Stimulated activated CD8-positive, alpha-beta memory T cell treated with anti-CD3 and anti-CD28 coated beads, Interleukin-2, amount 100 ng/mL, for 1 hour (primary cell): Measurements from ENCODE around the gene ADAMTS14.
"Not testable (repeated sequence)": the region's sequence is repeated elsewhere in the genome, so short reads cannot be mapped to it uniquely, and the experiment has no call there.

Experiments
- DNase-seq, 2 donors: peaks; one replicate each; pipeline ENCODE4 v3.0.0-alpha.2; 2020; ENCODE audit warnings: low read depth in 2 of 2

The ADAMTS14 gene

DNA sequence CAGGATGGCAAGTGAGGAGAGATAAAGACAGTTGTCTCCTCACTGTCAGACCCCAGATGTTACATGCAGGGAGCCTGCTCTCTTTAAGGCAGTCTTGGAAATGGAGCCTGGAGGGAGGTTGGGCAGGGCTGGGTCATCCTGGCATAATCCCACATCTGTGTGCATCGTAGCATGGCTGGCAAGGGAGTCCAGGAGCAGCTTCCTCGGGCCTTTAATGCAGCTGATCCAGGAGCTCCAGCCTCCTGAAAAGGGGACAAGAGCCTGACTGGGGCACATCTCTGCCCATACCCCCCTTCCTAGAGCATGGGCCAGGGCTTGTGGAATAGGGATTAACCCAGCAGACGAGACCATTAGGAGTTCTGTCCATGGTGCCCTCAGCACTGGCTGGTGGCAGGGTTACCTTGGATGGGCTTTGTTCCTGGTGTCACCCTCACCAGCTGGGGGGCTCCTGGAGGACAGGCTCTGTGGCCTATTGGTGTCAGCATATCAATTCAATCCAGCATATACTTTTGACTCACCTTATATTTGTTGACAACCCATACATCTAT, 77.9 kb downstream of the ADAMTS14 start:
- DNase-seq: no peak

DNA sequence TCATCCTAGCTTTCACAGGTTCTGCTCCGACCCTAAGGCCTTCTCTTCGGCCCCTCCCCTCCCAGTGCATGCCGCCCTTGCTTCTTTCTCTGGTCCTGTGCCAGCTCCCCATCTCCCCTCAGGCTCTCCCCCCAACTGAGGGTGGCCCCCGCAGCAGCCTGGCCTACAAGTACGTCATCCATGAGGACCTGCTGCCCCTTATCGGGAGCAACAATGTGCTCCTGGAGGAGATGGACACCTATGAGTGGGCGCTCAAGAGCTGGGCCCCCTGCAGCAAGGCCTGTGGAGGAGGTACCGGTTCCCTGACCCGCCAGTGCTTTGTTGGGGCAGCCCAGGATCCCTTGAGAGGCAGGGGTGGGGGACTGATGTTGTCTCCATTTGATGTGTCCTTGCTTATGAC, 79.0 kb downstream of the ADAMTS14 start:
- DNase-seq: no peak

- no peak for DNase-seq
These were observed 79.7 kb downstream of the ADAMTS14 start for GRCh38 chr10:70751991-70752390.

- no peak for DNase-seq
These were observed 80.3 kb downstream of the ADAMTS14 start for GRCh38 chr10:70752571-70752970.

DNA sequence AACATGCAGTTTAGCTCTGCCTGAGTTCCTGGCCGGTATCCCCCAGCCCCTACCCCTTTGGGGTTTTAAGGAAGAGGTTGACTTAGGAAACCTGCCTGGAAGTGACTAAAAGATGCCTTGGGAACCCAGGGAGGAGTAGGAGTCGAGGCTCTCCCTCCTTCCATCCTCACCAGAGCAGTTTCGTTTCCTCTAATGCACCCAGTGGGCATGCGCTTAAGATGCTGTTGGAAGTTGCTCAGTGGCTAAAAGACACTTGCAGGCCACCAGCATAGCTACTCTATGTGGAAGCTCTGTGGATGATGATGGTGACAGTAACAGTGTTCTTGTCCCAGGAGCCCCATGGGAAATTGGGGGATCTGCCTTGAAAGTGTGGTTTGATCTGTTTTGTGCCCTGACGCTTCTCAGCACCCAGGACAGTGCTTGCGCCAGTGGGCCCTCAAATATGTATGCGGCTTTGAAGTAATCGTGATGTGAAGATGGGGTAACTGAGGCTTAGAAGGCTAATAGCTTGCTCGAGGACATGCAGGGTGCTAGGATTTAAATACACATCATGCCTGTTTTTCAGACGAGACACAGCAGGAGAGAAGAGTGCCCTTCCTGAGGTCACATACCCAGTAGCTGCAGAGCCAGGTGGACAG, 80.8 kb downstream of the ADAMTS14 start:
- DNase-seq: no peak

DNA sequence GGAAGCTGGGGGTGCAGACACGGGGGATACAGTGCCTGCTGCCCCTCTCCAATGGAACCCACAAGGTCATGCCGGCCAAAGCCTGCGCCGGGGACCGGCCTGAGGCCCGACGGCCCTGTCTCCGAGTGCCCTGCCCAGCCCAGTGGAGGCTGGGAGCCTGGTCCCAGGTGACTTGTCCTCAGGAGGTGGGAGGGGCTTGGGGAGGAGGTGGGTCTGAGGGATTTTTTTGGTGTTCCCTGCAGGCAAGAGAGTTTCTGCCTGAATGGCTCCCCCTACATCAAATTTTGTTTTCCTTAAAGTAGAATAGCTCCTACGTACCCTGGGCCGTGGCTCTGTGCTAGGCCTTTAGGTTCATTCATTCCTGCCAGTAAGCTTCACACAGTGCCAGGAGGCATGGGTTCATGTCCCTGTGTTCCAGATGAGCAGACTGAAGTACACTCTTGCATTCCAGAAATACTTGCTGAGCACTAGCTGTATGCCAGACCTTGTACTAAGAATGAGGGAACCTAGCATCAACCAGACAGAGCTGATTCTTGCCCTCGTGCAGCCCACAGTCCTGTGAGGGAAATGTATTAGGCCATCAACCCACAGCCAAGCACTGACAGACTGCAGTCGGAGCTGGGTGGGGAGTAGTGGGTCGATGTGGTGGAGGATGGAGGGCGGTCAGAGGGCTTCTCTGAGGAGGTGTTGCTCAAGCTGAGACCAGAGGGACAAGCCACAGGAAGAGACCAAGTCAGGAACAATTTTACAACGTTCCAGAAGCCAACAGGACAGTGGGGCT, 81.7 kb downstream of the ADAMTS14 start:
- DNase-seq: no peak

- DNase-seq: no peak
These were observed 84.5 kb downstream of the ADAMTS14 start for GRCh38 chr10:70756700-70757360.

DNA sequence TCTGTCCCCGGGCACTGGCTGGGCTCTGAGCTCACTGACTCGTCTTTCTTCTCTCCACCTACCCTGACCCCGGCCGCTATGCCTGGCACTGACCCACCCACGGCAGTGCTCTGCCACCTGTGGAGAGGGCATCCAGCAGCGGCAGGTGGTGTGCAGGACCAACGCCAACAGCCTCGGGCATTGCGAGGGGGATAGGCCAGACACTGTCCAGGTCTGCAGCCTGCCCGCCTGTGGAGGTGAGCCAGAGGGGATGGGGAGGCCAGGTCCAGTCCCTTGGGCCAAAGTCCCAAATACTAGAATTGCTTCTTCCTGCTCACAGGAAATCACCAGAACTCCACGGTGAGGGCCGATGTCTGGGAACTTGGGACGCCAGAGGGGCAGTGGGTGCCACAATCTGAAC, 85.5 kb downstream of the ADAMTS14 start:
- no peak for DNase-seq

GRCh38 chr10:70758757-70759514, 86.6 kb downstream of the ADAMTS14 start:
- peak; percentile 27 to 43 for DNase-seq

GRCh38 chr10:70759781-70760180, 87.5 kb downstream of the ADAMTS14 start:
- DNase-seq: no peak

DNA sequence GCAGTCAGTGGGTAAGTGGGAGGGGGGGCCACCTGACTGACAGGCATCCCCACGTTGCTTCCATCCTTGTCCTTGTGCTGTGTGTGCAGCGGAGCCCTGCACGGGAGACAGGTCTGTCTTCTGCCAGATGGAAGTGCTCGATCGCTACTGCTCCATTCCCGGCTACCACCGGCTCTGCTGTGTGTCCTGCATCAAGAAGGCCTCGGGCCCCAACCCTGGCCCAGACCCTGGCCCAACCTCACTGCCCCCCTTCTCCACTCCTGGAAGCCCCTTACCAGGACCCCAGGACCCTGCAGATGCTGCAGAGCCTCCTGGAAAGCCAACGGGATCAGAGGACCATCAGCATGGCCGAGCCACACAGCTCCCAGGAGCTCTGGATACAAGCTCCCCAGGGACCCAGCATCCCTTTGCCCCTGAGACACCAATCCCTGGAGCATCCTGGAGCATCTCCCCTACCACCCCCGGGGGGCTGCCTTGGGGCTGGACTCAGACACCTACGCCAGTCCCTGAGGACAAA, 88.0 kb downstream of the ADAMTS14 start:
- no peak for DNase-seq

- no peak for DNase-seq
These were observed 88.8 kb downstream of the ADAMTS14 start for GRCh38 chr10:70761031-70761601.

- DNase-seq: no peak
These were observed 89.5 kb downstream of the ADAMTS14 start for GRCh38 chr10:70761727-70762350.

GRCh38 chr10:70762441-70763175, 90.3 kb downstream of the ADAMTS14 start:
- DNase-seq: no peak

GRCh38 chr10:70763567-70763966, 91.3 kb downstream of the ADAMTS14 start:
- DNase-seq: no peak

DNA sequence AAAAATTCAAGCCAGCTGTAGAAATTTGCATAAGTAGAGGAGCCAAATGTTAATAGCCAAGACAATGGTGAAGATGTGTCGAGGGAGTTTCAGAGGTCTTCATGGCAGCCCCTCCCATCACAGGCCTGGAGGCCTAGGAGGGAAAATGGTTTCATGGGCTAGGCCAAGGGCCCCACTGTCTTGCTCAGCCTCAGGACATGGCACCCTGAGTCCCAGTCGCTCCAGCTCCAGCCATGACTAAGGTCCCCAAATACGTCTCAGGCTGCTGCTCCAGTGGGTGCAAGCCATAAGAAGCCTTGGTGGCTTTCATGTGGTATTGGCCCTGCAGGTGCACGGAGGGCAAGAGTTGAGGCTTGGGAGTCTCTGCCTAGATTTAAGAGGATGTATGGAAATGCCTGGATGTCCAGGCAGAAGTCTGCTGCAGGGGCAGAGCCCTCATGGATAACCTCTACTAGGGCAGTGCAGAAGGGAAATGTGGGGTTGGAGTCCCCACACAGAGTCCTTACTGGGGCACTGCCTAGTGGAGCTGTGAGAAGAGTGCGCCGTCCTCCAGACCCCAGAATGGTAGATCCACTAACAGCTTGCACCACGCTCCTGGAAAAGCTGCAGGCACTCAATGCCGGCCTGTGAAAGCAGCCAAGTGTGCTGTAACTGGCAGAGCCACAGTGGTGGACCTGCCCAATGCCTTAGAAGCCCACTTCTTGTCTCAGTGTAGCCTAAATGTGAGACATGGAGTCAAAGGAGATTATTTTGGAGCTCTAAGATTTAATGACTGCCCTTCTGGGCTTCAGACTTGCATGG, 93.7 kb downstream of the ADAMTS14 start:
- DNase-seq: no peak

DNA sequence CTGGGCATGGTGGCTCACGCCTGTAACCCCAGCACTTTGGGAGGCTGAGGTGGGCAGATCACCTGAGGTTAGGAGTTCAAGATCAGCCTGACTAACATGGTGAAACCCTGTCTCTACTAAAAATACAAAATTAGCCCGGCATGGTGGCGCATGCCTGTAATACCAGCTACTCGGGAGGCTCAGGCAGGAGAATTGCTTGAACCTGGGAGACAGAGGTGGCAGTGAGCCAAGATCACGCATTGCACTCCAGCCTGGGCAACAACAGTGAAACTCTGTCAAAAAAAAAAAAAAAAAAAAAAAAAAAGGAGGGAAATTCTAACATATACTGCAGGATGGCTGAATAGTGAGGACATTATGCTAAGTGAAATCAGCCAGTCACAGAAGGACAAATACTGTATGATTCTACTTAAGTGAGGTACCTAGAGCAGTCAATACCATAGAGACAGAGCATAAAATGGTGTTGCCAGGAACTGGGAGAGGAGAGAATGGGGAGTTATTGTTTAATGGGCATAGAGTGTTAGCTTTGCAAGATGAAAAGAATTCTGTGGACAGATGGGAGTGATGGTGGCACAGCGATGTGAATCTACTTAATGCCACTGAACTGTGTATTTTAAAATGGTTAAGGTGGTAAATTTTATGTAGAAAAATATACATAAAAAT, 95.8 kb downstream of the ADAMTS14 start:
- not testable (repeated sequence) for DNase-seq

DNA sequence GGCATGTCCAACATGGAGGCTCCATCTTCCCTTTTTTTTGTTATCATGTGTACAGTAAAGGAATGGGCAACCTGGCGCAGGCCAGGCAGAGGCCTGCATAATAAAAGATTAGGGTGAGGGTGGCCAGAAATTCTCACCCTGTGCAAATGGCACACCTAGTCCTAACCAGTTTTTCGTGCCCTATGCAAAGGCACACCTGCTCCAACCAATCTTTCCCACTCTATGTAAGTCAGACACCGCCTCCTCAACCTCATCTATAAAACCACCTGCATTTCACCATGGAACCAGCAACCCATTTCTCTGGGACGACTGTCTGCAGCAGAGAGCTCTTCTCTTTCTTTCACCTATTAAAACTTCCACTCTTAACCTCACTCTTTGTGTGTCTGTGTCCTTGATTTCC, 96.8 kb downstream of the ADAMTS14 start:
- no peak for DNase-seq

DNA sequence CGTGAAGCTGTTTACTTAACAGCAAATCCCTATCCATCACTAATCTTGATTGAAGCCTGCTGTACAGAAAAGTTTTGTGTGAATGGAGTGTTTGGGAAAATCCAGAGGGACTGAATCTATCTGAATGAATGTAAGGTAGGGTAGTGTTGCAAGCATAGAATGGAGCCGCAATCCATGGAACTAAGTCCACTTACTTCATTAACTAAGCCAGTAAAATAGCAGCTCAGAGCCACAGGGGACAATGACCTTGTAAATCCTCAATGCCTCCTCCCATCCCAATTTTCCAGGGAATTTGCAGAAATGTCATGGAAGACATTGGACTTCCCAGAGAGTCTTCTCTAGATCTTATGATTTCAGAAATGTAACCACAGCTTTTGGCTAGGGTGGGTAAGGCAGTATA, 97.7 kb downstream of the ADAMTS14 start:
- DNase-seq: no peak
